SJSA1 (cell line): ENCODE measurements around the gene CEP135. TPM values are rescaled to one million over a fixed set of nuclear protein-coding genes. Genes with fewer than 3 reads are reported as not detected.
"Not testable (repeated sequence)": the region's sequence is repeated elsewhere in the genome, so short reads cannot be mapped to it uniquely, and the experiment has no call there.

Experiments used
- DNase-seq, 2 experiments: peaks; one replicate each; pipeline ENCODE4 v3.0.0-alpha.2; 2015 to 2020; ENCODE audit warnings: low spot score in 2 of 2, low read depth in 1 of 2
- H3K27ac ChIP-seq: fragments of 250-450 bp; sonication (Bioruptor Pico); 2 replicates; pipeline ENCODE4 v1.5.1; 2020; ENCODE audit warnings: mild to moderate bottlenecking, moderate library complexity
- H3K27me3 ChIP-seq: fragments of 250-450 bp; sonication (Bioruptor Pico); replicated peaks from 2 replicates; pipeline ENCODE4 v1.5.1; 2020; ENCODE audit warnings: mild to moderate bottlenecking, moderate library complexity
- H3K36me3 ChIP-seq: fragments of 250-450 bp; sonication (Bioruptor Pico); 2 replicates; pipeline ENCODE4 v1.5.1; 2020; ENCODE audit warnings: mild to moderate bottlenecking
- H3K4me1 ChIP-seq: fragments of 250-450 bp; sonication (Bioruptor Pico); replicated peaks from 2 replicates; pipeline ENCODE4 v1.6.1; 2021; ENCODE audit warnings: mild to moderate bottlenecking
- H3K4me3 ChIP-seq: fragments of 250-450 bp; sonication (Bioruptor Pico); 2 replicates; pipeline ENCODE4 v1.5.1; 2020; ENCODE audit warnings: mild to moderate bottlenecking
- H3K9me3 ChIP-seq: fragments of 250-450 bp; sonication (Bioruptor Pico); replicated peaks from 2 replicates; pipeline ENCODE4 v1.5.1; 2020; ENCODE audit warnings: mild to moderate bottlenecking
- total RNA-seq: library from RNA; depleted of rRNA; stranded (reverse); fragments of >200 nt; shearing (Covaris generic); gene quantifications from 2 replicates; pipeline ENCODE4 v1.2.3, GENCODE V29; 2014

Gene CEP135
- total RNA-seq, 1 experiment from 2014 or later, result 14.0 TPM

GRCh38 chr4:55951191-55951922 is 2.6 kb downstream of the CEP135 start:
- Histone ChIP-seq H3K27ac (no peak overlapping the region), H3K9me3 (no peaks in the 10 kb centered on the region)
- no peak for DNase-seq

GRCh38 chr4:55955710-55956109 is 7.0 kb downstream of the CEP135 start:
- Histone ChIP-seq H3K4me1 (no peaks in the 10 kb centered on the region), H3K9me3 (no peaks in the 10 kb centered on the region), H3K27ac (no peak overlapping the region), H3K36me3 (peaks cover 67% of the 10 kb centered on the region), H3K4me3 (no peak overlapping the region), H3K27me3 (no peaks in the 10 kb centered on the region)
- no peak for DNase-seq

More at GRCh38 chr4:55951191-55951922, 2.6 kb downstream of the CEP135 start:
- Histone ChIP-seq H3K27me3 (no peaks in the 10 kb centered on the region), H3K36me3 (peaks cover 45% of the 10 kb centered on the region), H3K4me3 (no peak overlapping the region), H3K4me1 (peaks cover 24% of the 10 kb centered on the region)

- Histone ChIP-seq H3K36me3 (peaks cover 66% of the 10 kb centered on the region), H3K4me3 (no peak overlapping the region), H3K27me3 (no peaks in the 10 kb centered on the region), H3K4me1 (peaks cover 18% of the 10 kb centered on the region), H3K27ac (no peak overlapping the region), H3K9me3 (no peaks in the 10 kb centered on the region)
- no peak for DNase-seq
These were observed 10.9 kb downstream of the CEP135 start for GRCh38 chr4:55959655-55960054.

GRCh38 chr4:55964046-55964445 is 15.3 kb downstream of the CEP135 start:
- no peak overlapping the region for H3K4me3 ChIP-seq
- no peak for DNase-seq
- no peak overlapping the region for H3K27ac ChIP-seq
- H3K27me3 ChIP-seq, result no peaks in the 10 kb centered on the region
- no peaks in the 10 kb centered on the region for H3K9me3 ChIP-seq
- peaks cover 18% of the 10 kb centered on the region for H3K4me1 ChIP-seq
- peaks cover 35% of the 10 kb centered on the region for H3K36me3 ChIP-seq

GRCh38 chr4:55965585-55965984 is 16.8 kb downstream of the CEP135 start:
- no peak for DNase-seq
- no peaks in the 10 kb centered on the region for H3K9me3 ChIP-seq
- peaks cover 18% of the 10 kb centered on the region for H3K4me1 ChIP-seq
- peaks cover 37% of the 10 kb centered on the region for H3K36me3 ChIP-seq
- H3K4me3 ChIP-seq, result no peak overlapping the region
- H3K27me3 ChIP-seq, result no peaks in the 10 kb centered on the region
- H3K27ac ChIP-seq, result no peak overlapping the region

- DNase-seq, H3K4me3 ChIP-seq, H3K27me3 ChIP-seq, H3K27ac ChIP-seq, H3K9me3 ChIP-seq: not testable (repeated sequence)
- peaks cover 34% of the 10 kb centered on the region for H3K36me3 ChIP-seq
- H3K4me1 ChIP-seq, result peaks cover 18% of the 10 kb centered on the region
These were observed 17.6 kb downstream of the CEP135 start for GRCh38 chr4:55966324-55966723.

- Histone ChIP-seq H3K36me3 (peaks cover 27% of the 10 kb centered on the region), H3K4me3 (no peak overlapping the region)
These were observed 18.6 kb downstream of the CEP135 start for GRCh38 chr4:55967376-55967775.

GRCh38 chr4:55973650-55974049 is 24.9 kb downstream of the CEP135 start:
- Histone ChIP-seq H3K9me3 (no peaks in the 10 kb centered on the region), H3K4me1 (no peaks in the 10 kb centered on the region), H3K36me3 (peaks cover 30% of the 10 kb centered on the region), H3K27me3 (no peaks in the 10 kb centered on the region), H3K4me3 (no peak overlapping the region), H3K27ac (no peak overlapping the region)
- DNase-seq, result no peak

More at GRCh38 chr4:55967376-55967775, 18.6 kb downstream of the CEP135 start:
- DNase-seq, result no peak
- Histone ChIP-seq H3K4me1 (peaks cover 14% of the 10 kb centered on the region), H3K27ac (no peak overlapping the region), H3K27me3 (no peaks in the 10 kb centered on the region), H3K9me3 (no peaks in the 10 kb centered on the region)

- peaks cover 54% of the 10 kb centered on the region for H3K36me3 ChIP-seq
- H3K27me3 ChIP-seq, result no peaks in the 10 kb centered on the region
- DNase-seq, result no peak
- no peaks in the 10 kb centered on the region for H3K4me1 ChIP-seq
- H3K9me3 ChIP-seq, result no peaks in the 10 kb centered on the region
- H3K27ac ChIP-seq, result no peak overlapping the region
- no peak overlapping the region for H3K4me3 ChIP-seq
These were observed 29.1 kb downstream of the CEP135 start for GRCh38 chr4:55977811-55978210.

GRCh38 chr4:55979562-55979961 is 30.8 kb downstream of the CEP135 start:
- H3K27me3 ChIP-seq, result no peaks in the 10 kb centered on the region
- H3K36me3 ChIP-seq, result peaks cover 55% of the 10 kb centered on the region
- H3K9me3 ChIP-seq, result no peaks in the 10 kb centered on the region
- DNase-seq, result no peak
- H3K4me1 ChIP-seq, result no peaks in the 10 kb centered on the region
- no peak overlapping the region for H3K27ac ChIP-seq
- H3K4me3 ChIP-seq, result no peak overlapping the region

- H3K9me3 ChIP-seq, result no peaks in the 10 kb centered on the region
- no peak overlapping the region for H3K27ac ChIP-seq
- no peak for DNase-seq
- H3K4me3 ChIP-seq, result no peak overlapping the region
- H3K36me3 ChIP-seq, result peaks cover 49% of the 10 kb centered on the region
- H3K27me3 ChIP-seq, result no peaks in the 10 kb centered on the region
- no peaks in the 10 kb centered on the region for H3K4me1 ChIP-seq
These were observed 32.0 kb downstream of the CEP135 start for GRCh38 chr4:55980725-55981124.

GRCh38 chr4:55982976-55983375 is 34.2 kb downstream of the CEP135 start:
- H3K4me1 ChIP-seq, result no peaks in the 10 kb centered on the region
- no peaks in the 10 kb centered on the region for H3K27me3 ChIP-seq
- H3K36me3 ChIP-seq, result peaks cover 51% of the 10 kb centered on the region
- H3K9me3 ChIP-seq, result no peaks in the 10 kb centered on the region
- H3K27ac ChIP-seq, result no peak overlapping the region
- no peak for DNase-seq
- no peak overlapping the region for H3K4me3 ChIP-seq

GRCh38 chr4:55989766-55990165 is 41.0 kb downstream of the CEP135 start:
- H3K4me3 ChIP-seq, result no peak overlapping the region
- H3K36me3 ChIP-seq, result peaks cover 30% of the 10 kb centered on the region
- no peaks in the 10 kb centered on the region for H3K27me3 ChIP-seq
- no peak for DNase-seq
- H3K27ac ChIP-seq, result no peak overlapping the region
- no peaks in the 10 kb centered on the region for H3K9me3 ChIP-seq
- H3K4me1 ChIP-seq, result no peaks in the 10 kb centered on the region

- Histone ChIP-seq H3K4me3 (no peak overlapping the region), H3K36me3 (peaks cover 39% of the 10 kb centered on the region), H3K9me3 (no peaks in the 10 kb centered on the region), H3K4me1 (no peaks in the 10 kb centered on the region), H3K27me3 (no peaks in the 10 kb centered on the region), H3K27ac (no peak overlapping the region)
- DNase-seq, result no peak
These were observed 45.4 kb downstream of the CEP135 start for GRCh38 chr4:55993994-55994663.
